Stimulated activated memory B cell treated with anti-CD40 and anti-IgM and Interleukin-4, amounts not matched to agents 10 μg/mL and 1 μg/mL and 100 μg/mL, for 72 hours (primary cell): ENCODE measurements around the gene CHRNA5.
"Not testable (repeated sequence)": the region's sequence is repeated elsewhere in the genome, so short reads cannot be mapped to it uniquely, and the experiment has no call there.

Experiments
- ATAC-seq: fragments of 150-1000 bp; cut with Tn5 transposase; 2 replicates; pipeline ENCODE4 v1.10.0; 2021
- H3K27ac Mint-ChIP-seq: one replicate; pipeline ENCODE4 v1.8.0; 2022; ENCODE audit warnings: mild to moderate bottlenecking, mixed read lengths
- H3K27me3 Mint-ChIP-seq: one replicate; pipeline ENCODE4 v1.8.0; 2022; ENCODE audit warnings: mixed read lengths
- H3K36me3 Mint-ChIP-seq: one replicate; pipeline ENCODE4 v1.8.0; 2022; ENCODE audit warnings: mixed read lengths
- H3K4me1 Mint-ChIP-seq: one replicate; pipeline ENCODE4 v1.8.0; 2022; ENCODE audit warnings: mixed read lengths
- H3K4me3 Mint-ChIP-seq: one replicate; pipeline ENCODE4 v1.8.0; 2022; ENCODE audit warnings: mild to moderate bottlenecking, moderate library complexity, mixed read lengths
- H3K9me3 Mint-ChIP-seq: one replicate; pipeline ENCODE4 v1.8.0; 2022; ENCODE audit warnings: mixed read lengths

CHRNA5 gene

GRCh38 chr15:78550815-78551214 lies 14.5 kb upstream of the CHRNA5 start:
- no peak for ATAC-seq
- Mint-ChIP-seq H3K27me3 (no peaks in the 10 kb centered on the region), H3K27ac (no peak overlapping the region), H3K9me3 (no peaks in the 10 kb centered on the region), H3K4me3 (no peak overlapping the region), H3K4me1 (no peaks in the 10 kb centered on the region), H3K36me3 (peaks cover 32% of the 10 kb centered on the region)

- no peak overlapping the region for H3K27ac Mint-ChIP-seq
- no peaks in the 10 kb centered on the region for H3K27me3 Mint-ChIP-seq
- H3K9me3 Mint-ChIP-seq: no peaks in the 10 kb centered on the region
- peaks cover 21% of the 10 kb centered on the region for H3K36me3 Mint-ChIP-seq
- no peak for ATAC-seq
- H3K4me3 Mint-ChIP-seq: no peak overlapping the region
- H3K4me1 Mint-ChIP-seq: no peaks in the 10 kb centered on the region
These were observed 13.4 kb upstream of the CHRNA5 start for GRCh38 chr15:78551902-78552301.

GRCh38 chr15:78552597-78552996 lies 12.7 kb upstream of the CHRNA5 start:
- Mint-ChIP-seq H3K4me1 (no peaks in the 10 kb centered on the region), H3K27me3 (no peaks in the 10 kb centered on the region), H3K27ac (no peak overlapping the region), H3K9me3 (no peaks in the 10 kb centered on the region), H3K36me3 (peaks cover 21% of the 10 kb centered on the region), H3K4me3 (no peak overlapping the region)
- ATAC-seq: no peak

- H3K9me3 Mint-ChIP-seq, H3K4me3 Mint-ChIP-seq, H3K36me3 Mint-ChIP-seq, H3K4me1 Mint-ChIP-seq, H3K27ac Mint-ChIP-seq, ATAC-seq: not testable (repeated sequence)
- H3K27me3 Mint-ChIP-seq: peaks cover 27% of the 10 kb centered on the region
These were observed 5.1 kb upstream of the CHRNA5 start for GRCh38 chr15:78560201-78560600.

GRCh38 chr15:78561490-78561889 lies 3.8 kb upstream of the CHRNA5 start:
- Mint-ChIP-seq H3K27ac (no peak overlapping the region), H3K27me3 (peaks cover 36% of the 10 kb centered on the region), H3K4me1 (peaks cover 17% of the 10 kb centered on the region), H3K4me3 (no peak overlapping the region), H3K36me3 (no peaks in the 10 kb centered on the region), H3K9me3 (no peaks in the 10 kb centered on the region)
- ATAC-seq: no peak

GRCh38 chr15:78563092-78563491 lies 2.2 kb upstream of the CHRNA5 start:
- Mint-ChIP-seq H3K9me3 (no peaks in the 10 kb centered on the region), H3K4me3 (no peak overlapping the region), H3K27me3 (peaks cover 49% of the 10 kb centered on the region), H3K27ac (no peak overlapping the region), H3K4me1 (peaks cover 20% of the 10 kb centered on the region), H3K36me3 (no peaks in the 10 kb centered on the region)
- ATAC-seq: no peak

GRCh38 chr15:78564743-78565096 lies 600 bp upstream of the CHRNA5 start:
- H3K27ac Mint-ChIP-seq: peak overlapping the region; percentile 82
- H3K4me3 Mint-ChIP-seq: peak overlapping the region; percentile 97
- H3K27me3 Mint-ChIP-seq: peaks cover 49% of the 10 kb centered on the region
- no peak for ATAC-seq
- no peaks in the 10 kb centered on the region for H3K9me3 Mint-ChIP-seq
- H3K36me3 Mint-ChIP-seq: no peaks in the 10 kb centered on the region
- H3K4me1 Mint-ChIP-seq: peaks cover 20% of the 10 kb centered on the region

GRCh38 chr15:78565951-78566774 lies 843 bp downstream of the CHRNA5 start:
- no peaks in the 10 kb centered on the region for H3K36me3 Mint-ChIP-seq
- H3K4me3 Mint-ChIP-seq: peak overlapping the region; percentile 97
- peaks cover 20% of the 10 kb centered on the region for H3K4me1 Mint-ChIP-seq
- no peak overlapping the region for H3K27ac Mint-ChIP-seq
- peaks cover 48% of the 10 kb centered on the region for H3K27me3 Mint-ChIP-seq
- H3K9me3 Mint-ChIP-seq: no peaks in the 10 kb centered on the region
- peak; percentile 31 for ATAC-seq

GRCh38 chr15:78567531-78567930 lies 2.2 kb downstream of the CHRNA5 start:
- Mint-ChIP-seq H3K27me3 (peaks cover 34% of the 10 kb centered on the region), H3K27ac (no peak overlapping the region), H3K36me3 (no peaks in the 10 kb centered on the region), H3K4me1 (peaks cover 20% of the 10 kb centered on the region), H3K4me3 (no peak overlapping the region), H3K9me3 (no peaks in the 10 kb centered on the region)
- no peak for ATAC-seq

GRCh38 chr15:78570710-78571109 lies 5.4 kb downstream of the CHRNA5 start:
- Mint-ChIP-seq H3K4me1 (peaks cover 10% of the 10 kb centered on the region), H3K9me3 (no peaks in the 10 kb centered on the region), H3K27ac (no peak overlapping the region), H3K27me3 (peaks cover 20% of the 10 kb centered on the region), H3K4me3 (no peak overlapping the region), H3K36me3 (no peaks in the 10 kb centered on the region)
- no peak for ATAC-seq

GRCh38 chr15:78571382-78571781 lies 6.1 kb downstream of the CHRNA5 start:
- no peaks in the 10 kb centered on the region for H3K9me3 Mint-ChIP-seq
- H3K4me3 Mint-ChIP-seq: no peak overlapping the region
- peaks cover 21% of the 10 kb centered on the region for H3K27me3 Mint-ChIP-seq
- no peak for ATAC-seq
- no peak overlapping the region for H3K27ac Mint-ChIP-seq
- H3K4me1 Mint-ChIP-seq: peaks cover 4% of the 10 kb centered on the region
- no peaks in the 10 kb centered on the region for H3K36me3 Mint-ChIP-seq

- no peaks in the 10 kb centered on the region for H3K36me3 Mint-ChIP-seq
These were observed 8.1 kb downstream of the CHRNA5 start for GRCh38 chr15:78573416-78573815.

GRCh38 chr15:78574944-78575343 lies 9.6 kb downstream of the CHRNA5 start:
- Mint-ChIP-seq H3K4me1 (no peaks in the 10 kb centered on the region), H3K27me3 (peaks cover 9% of the 10 kb centered on the region), H3K27ac (no peak overlapping the region), H3K4me3 (no peak overlapping the region), H3K36me3 (no peaks in the 10 kb centered on the region), H3K9me3 (no peaks in the 10 kb centered on the region)
- no peak for ATAC-seq

More at GRCh38 chr15:78573416-78573815, 8.1 kb downstream of the CHRNA5 start:
- Mint-ChIP-seq H3K4me1 (no peaks in the 10 kb centered on the region), H3K4me3 (no peak overlapping the region), H3K27me3 (peaks cover 9% of the 10 kb centered on the region), H3K27ac (no peak overlapping the region), H3K9me3 (no peaks in the 10 kb centered on the region)
- no peak for ATAC-seq

GRCh38 chr15:78597583-78597982 lies 32.3 kb downstream of the CHRNA5 start:
- Mint-ChIP-seq H3K4me1 (no peaks in the 10 kb centered on the region), H3K36me3 (no peaks in the 10 kb centered on the region), H3K9me3 (no peaks in the 10 kb centered on the region), H3K4me3 (no peak overlapping the region), H3K27me3 (peaks cover 9% of the 10 kb centered on the region), H3K27ac (no peak overlapping the region)
- no peak for ATAC-seq

GRCh38 chr15:78598348-78598747 lies 33.0 kb downstream of the CHRNA5 start:
- H3K4me1 Mint-ChIP-seq: no peaks in the 10 kb centered on the region
- no peak overlapping the region for H3K27ac Mint-ChIP-seq
- no peak overlapping the region for H3K4me3 Mint-ChIP-seq
- peaks cover 17% of the 10 kb centered on the region for H3K27me3 Mint-ChIP-seq
- no peak for ATAC-seq
- no peaks in the 10 kb centered on the region for H3K36me3 Mint-ChIP-seq
- H3K9me3 Mint-ChIP-seq: no peaks in the 10 kb centered on the region

- Mint-ChIP-seq H3K27me3 (peaks cover 25% of the 10 kb centered on the region), H3K4me3 (no peak overlapping the region), H3K9me3 (no peaks in the 10 kb centered on the region), H3K27ac (no peak overlapping the region), H3K36me3 (no peaks in the 10 kb centered on the region), H3K4me1 (no peaks in the 10 kb centered on the region)
- no peak for ATAC-seq
These were observed 33.9 kb downstream of the CHRNA5 start for GRCh38 chr15:78599189-78599588.
